K562 (cell line): ENCODE data around the gene JAKMIP1. TPM values are rescaled to one million over a fixed set of nuclear protein-coding genes. Genes with fewer than 3 reads are reported as not detected.

Source experiments
- ATAC-seq: fragments of 200-7000 bp; cut with Tn5 transposase; 3 replicates; pipeline ENCODE4 v1.9.1; 2020; ENCODE audit warnings: moderate library complexity
- BruUV-seq: library from RNA; stranded (reverse); fragments of 400-500 nt; replicated peaks from 2 replicates; lab custom pipeline; 2021; lab: Mats Ljungman, UMichigan
- CTCF ChIA-PET: fragments of 300-600 bp; formaldehyde crosslinking; extraction: SDS; loops from one replicate; lab custom pipeline; 2021; ENCODE audit warnings: low intra/inter-chr PET ratio; lab: Yijun Ruan, JAX
- POLR2A ChIA-PET: fragments of 300-600, 350-650 bp; sonication (Branson Sonifier 250); formaldehyde crosslinking; extraction: SDS; loops from one replicate; lab custom pipeline; 2021; ENCODE audit warnings: antibody characterized with exemption, inconsistent platforms; lab: Yijun Ruan, JAX
- DNase-seq, 4 experiments: peaks; one replicate each; pipeline versions ENCODE4 v3.0.0 to v3.0.0-alpha.2; 2011 to 2018; ENCODE audit warnings: low spot score in 3 of 4, mixed read lengths in 3 of 4; ENCODE audit errors: extremely low read depth in 1 of 4
- FAIRE-seq: peaks from 2 replicates; lab custom pipeline; 2011; peaks lifted over from hg19 to GRCh38; lab: Jason Lieb, UNC
- H2AFZ ChIP-seq: 2 replicates; pipeline ENCODE4 v1.6.0; 2011; ENCODE audit warnings: low read depth, low read length, control low read depth, inconsistent platforms
- H3K27ac ChIP-seq: fragments of 200-600 bp; 3 replicates; pipeline ENCODE4 v1.8.0; 2011; ENCODE audit warnings: low read depth, mild to moderate bottlenecking, control low read depth, inconsistent platforms, low read length, moderate library complexity, mixed read lengths; ENCODE audit errors: extremely low read depth
- H3K27me3 ChIP-seq, 2 experiments: fragments of 300-600 bp in 1 of 2; 2 replicates in 1 of 2; 3 replicates in 1 of 2; pipeline versions ENCODE4 v1.6.0 to v1.8.0; 2011; ENCODE audit warnings: inconsistent platforms in 2 of 2, low read length in 2 of 2, mild to moderate bottlenecking in 1 of 2, mixed read lengths in 1 of 2, moderate library complexity in 1 of 2; ENCODE audit not compliant: control insufficient read depth in 2 of 2, insufficient read depth in 2 of 2
- H3K36me3 ChIP-seq: fragments of 300-600 bp; 3 replicates; pipeline ENCODE4 v1.8.0; 2011; ENCODE audit warnings: mild to moderate bottlenecking, low read length, inconsistent platforms; ENCODE audit not compliant: control insufficient read depth, insufficient read depth
- H3K4me1 ChIP-seq, 2 experiments: fragments of 200-600 bp in 1 of 2; replicated peaks in 1 of 2; 2 replicates in 1 of 2; 3 replicates in 1 of 2; pipeline versions ENCODE4 v1.5.1 to v1.8.0; 2011; ENCODE audit warnings: inconsistent platforms in 2 of 2, low read length in 2 of 2, mild to moderate bottlenecking in 1 of 2, mixed read lengths in 1 of 2, moderate library complexity in 1 of 2; ENCODE audit not compliant: control insufficient read depth in 2 of 2, insufficient read depth in 2 of 2
- H3K4me2 ChIP-seq: 2 replicates; pipeline ENCODE4 v1.6.1; 2011; ENCODE audit warnings: low read length, control low read depth, inconsistent platforms, mixed read lengths; ENCODE audit not compliant: insufficient read depth
- H3K4me3 ChIP-seq: fragments of 200-600 bp; sonication (generic), shearing (Covaris generic); 2 replicates; pipeline ENCODE4 v1.5.1; 2016; ENCODE audit warnings: control low read depth, inconsistent platforms
- H3K79me2 ChIP-seq: fragments of 200-600 bp; 3 replicates; pipeline ENCODE4 v1.8.0; 2011; ENCODE audit warnings: low read length, inconsistent platforms; ENCODE audit not compliant: control insufficient read depth, insufficient read depth
- H3K9ac ChIP-seq, 2 experiments: 2 replicates each; pipeline versions ENCODE4 v1.6.0 to v1.6.1; 2011; ENCODE audit warnings: low read depth in 2 of 2, low read length in 2 of 2, control low read depth in 1 of 2, inconsistent platforms in 1 of 2, mild to moderate bottlenecking in 1 of 2, mixed read lengths in 1 of 2; ENCODE audit not compliant: insufficient read depth in 1 of 2
- H3K9me1 ChIP-seq: one replicate; pipeline ENCODE4 v1.6.0; 2011; ENCODE audit warnings: inconsistent platforms, mild to moderate bottlenecking, low read length, moderate library complexity; ENCODE audit not compliant: control insufficient read depth, insufficient read depth
- H3K9me3 ChIP-seq: replicated peaks from 2 replicates; pipeline ENCODE4 v1.5.1; 2011; ENCODE audit warnings: low read depth, low read length, inconsistent platforms; ENCODE audit not compliant: control insufficient read depth, insufficient read depth
- H4K20me1 ChIP-seq: replicated peaks from 2 replicates; pipeline ENCODE4 v1.6.1; 2011; ENCODE audit warnings: low read length, inconsistent platforms, mixed read lengths; ENCODE audit not compliant: control insufficient read depth, insufficient read depth
- PPARD ChIP-seq: fragments of 250-450 bp; sonication (Bioruptor Pico); IDR thresholded peaks from 2 replicates; pipeline ENCODE4 v1.8.0; 2022; ENCODE audit warnings: inconsistent platforms, mild to moderate bottlenecking, moderate library complexity
- RAD21 ChIP-seq, 2 experiments: fragments of 250-450 bp in 1 of 2; fragments of 450-650 bp in 1 of 2; sonication (Bioruptor Pico) in 1 of 2; formaldehyde crosslinking in 1 of 2; IDR thresholded peaks in 1 of 2; conservative IDR thresholded peaks in 1 of 2; 2 replicates each; pipeline versions ENCODE4 v1.4.0 to v1.8.0; 2020 to 2022; ENCODE audit warnings: mild to moderate bottlenecking in 2 of 2, moderate library complexity in 1 of 2
- WGBS: fragments of 100-300 bp; shearing (Covaris generic); methylation state at CpG from one replicate; pipeline ENCODE4 v1.1.6; 2016; ENCODE audit warnings: low coverage, mixed read lengths; ENCODE audit not compliant: insufficient coverage; ENCODE audit errors: missing lambda C conversion rate; 5-methylcytosine and 5-hydroxymethylcytosine counted together
- in situ Hi-C: fragments of 300-500 bp; cut with MboI; formaldehyde crosslinking; loops from 4 replicates; pipeline ENCODE4 v1.15.0; 2018; ENCODE audit warnings: inconsistent platforms, mixed read lengths
- intact Hi-C: fragments of 100-400 bp; cut with micrococcal nuclease; formaldehyde crosslinking; loops from 2 replicates; pipeline ENCODE4 v1.14.2; 2022
- polyA plus RNA-seq, 8 experiments: library from polyadenylated mRNA; depleted of rRNA in 4 of 8; stranded (reverse) in 5 of 8; unstranded in 3 of 8; fragments of >200 nt; fragmentation: Nextera tagmentation in 2 of 8; fragmentation: Illumina TruSeq in 1 of 8; extraction: Ambion mirVana in 2 of 8; extraction: Trizol in 1 of 8; gene quantifications; 2 replicates each; pipeline versions ENCODE4 v1.2.1 to v1.2.3, GENCODE V29; 2011 to 2014; ENCODE audit warnings: inconsistent platforms in 1 of 8, missing spikeins in 1 of 8
- total RNA-seq, 7 experiments: library from RNA; depleted of rRNA in 6 of 7; stranded (reverse); fragments of >200 nt in 6 of 7; fragmentation: Illumina TruSeq in 2 of 7; extraction: Trizol in 2 of 7; gene quantifications; 2 replicates each; pipeline versions ENCODE4 v1.2.1 to v1.2.3, GENCODE V29; 2011 to 2021; ENCODE audit warnings: low replicate concordance in 1 of 7
- TF ChIP-seq, protein P1 (sequence below): sonication (generic); formaldehyde crosslinking; IDR thresholded peaks from 2 replicates; pipeline ENCODE4 v1.8.1; 2023; ENCODE audit warnings: mild to moderate bottlenecking, missing genetic modification reagents
- TF ChIP-seq, protein P2 (sequence below), 3 experiments: IDR thresholded peaks in 2 of 3; conservative IDR thresholded peaks in 1 of 3; 2 replicates each; pipeline ENCODE4 v1.5.1; 2011 to 2012; ENCODE audit warnings: low read length in 3 of 3, mild to moderate bottlenecking in 3 of 3, control low read depth in 2 of 3, improper control_type of control experiment in 1 of 3, inconsistent platforms in 1 of 3, low read depth in 1 of 3, mixed read lengths in 1 of 3, moderate library complexity in 1 of 3; ENCODE audit not compliant: insufficient read depth in 2 of 3

The JAKMIP1 gene
- total and polyA plus RNA-seq, 9 of the 15 experiments (the other 6 are each of a cell fraction or from before 2014, with no cell fraction given): not detected

DNA sequence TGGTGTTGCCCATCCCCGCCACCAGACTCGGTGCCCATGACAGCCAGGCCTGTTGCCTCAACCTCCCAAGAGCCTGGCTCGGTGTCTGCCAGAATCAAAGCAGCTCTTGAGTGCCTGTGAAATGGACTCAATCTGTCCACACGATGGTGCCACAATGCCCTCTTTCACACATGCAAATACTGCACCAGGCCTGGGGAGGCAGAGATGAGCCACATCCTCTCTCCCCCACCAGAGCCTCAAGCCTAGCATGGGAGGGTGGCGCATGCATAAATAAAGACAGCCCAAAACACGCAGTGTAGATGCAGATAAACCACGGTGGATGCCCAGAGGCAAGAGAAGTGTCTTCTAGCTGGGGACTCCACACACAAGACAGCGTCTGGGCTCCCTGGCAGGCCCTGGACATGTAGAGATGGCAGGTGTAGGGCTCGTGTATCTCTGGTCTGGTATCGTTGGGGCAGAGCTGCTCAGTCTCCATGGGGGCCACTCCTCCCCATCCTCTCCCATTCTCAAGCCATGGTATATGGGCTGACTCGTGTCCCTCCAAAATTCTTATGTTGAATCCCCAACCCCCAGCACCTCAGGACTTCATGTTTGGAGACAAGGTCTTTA, 65.6 kb downstream of the JAKMIP1 start:
- no peaks in the 10 kb centered on the region for H3K79me2 ChIP-seq
- no peak overlapping the region for H2AFZ ChIP-seq
- intact Hi-C loops: no loop called here
- BruUV-seq: no TSS peak
- H4K20me1 ChIP-seq: no peaks in the 10 kb centered on the region
- ATAC-seq (peak; percentile 89), FAIRE-seq (peak; percentile 46), DNase-seq (peak; percentile 18 to 29 (median 22))
- H3K4me1 ChIP-seq: no peaks in the 10 kb centered on the region
- in situ Hi-C loops: no loop called here
- ChIA-PET POLR2A (no interaction called here), CTCF (no interaction called here)
- no peaks in the 10 kb centered on the region for H3K36me3 ChIP-seq
- H3K4me2 ChIP-seq: no peak overlapping the region
- H3K27ac ChIP-seq: no peak overlapping the region
- peak in 1 of 2 experiments; percentile 16; a peak in 2 of 4 replicates for TF ChIP-seq RAD21 (CRISPR knock-in tag; conservative IDR thresholded peaks at IDR 0.05 in 1 of 2, IDR thresholded peaks at IDR 0.05 in 1 of 2)
- TF ChIP-seq, protein P1, sequence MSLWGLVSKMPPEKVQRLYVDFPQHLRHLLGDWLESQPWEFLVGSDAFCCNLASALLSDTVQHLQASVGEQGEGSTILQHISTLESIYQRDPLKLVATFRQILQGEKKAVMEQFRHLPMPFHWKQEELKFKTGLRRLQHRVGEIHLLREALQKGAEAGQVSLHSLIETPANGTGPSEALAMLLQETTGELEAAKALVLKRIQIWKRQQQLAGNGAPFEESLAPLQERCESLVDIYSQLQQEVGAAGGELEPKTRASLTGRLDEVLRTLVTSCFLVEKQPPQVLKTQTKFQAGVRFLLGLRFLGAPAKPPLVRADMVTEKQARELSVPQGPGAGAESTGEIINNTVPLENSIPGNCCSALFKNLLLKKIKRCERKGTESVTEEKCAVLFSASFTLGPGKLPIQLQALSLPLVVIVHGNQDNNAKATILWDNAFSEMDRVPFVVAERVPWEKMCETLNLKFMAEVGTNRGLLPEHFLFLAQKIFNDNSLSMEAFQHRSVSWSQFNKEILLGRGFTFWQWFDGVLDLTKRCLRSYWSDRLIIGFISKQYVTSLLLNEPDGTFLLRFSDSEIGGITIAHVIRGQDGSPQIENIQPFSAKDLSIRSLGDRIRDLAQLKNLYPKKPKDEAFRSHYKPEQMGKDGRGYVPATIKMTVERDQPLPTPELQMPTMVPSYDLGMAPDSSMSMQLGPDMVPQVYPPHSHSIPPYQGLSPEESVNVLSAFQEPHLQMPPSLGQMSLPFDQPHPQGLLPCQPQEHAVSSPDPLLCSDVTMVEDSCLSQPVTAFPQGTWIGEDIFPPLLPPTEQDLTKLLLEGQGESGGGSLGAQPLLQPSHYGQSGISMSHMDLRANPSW (CRISPR knock-in tag): no peak
- no peak for TF ChIP-seq PPARD
- TF ChIP-seq, protein P2, sequence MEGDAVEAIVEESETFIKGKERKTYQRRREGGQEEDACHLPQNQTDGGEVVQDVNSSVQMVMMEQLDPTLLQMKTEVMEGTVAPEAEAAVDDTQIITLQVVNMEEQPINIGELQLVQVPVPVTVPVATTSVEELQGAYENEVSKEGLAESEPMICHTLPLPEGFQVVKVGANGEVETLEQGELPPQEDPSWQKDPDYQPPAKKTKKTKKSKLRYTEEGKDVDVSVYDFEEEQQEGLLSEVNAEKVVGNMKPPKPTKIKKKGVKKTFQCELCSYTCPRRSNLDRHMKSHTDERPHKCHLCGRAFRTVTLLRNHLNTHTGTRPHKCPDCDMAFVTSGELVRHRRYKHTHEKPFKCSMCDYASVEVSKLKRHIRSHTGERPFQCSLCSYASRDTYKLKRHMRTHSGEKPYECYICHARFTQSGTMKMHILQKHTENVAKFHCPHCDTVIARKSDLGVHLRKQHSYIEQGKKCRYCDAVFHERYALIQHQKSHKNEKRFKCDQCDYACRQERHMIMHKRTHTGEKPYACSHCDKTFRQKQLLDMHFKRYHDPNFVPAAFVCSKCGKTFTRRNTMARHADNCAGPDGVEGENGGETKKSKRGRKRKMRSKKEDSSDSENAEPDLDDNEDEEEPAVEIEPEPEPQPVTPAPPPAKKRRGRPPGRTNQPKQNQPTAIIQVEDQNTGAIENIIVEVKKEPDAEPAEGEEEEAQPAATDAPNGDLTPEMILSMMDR (IDR thresholded peaks at IDR 0.05 in 2 of 3, conservative IDR thresholded peaks at IDR 0.05 in 1 of 3; ENCODE audit: insufficient read depth in 2 of 3, low read depth in 1 of 3, low read length in 3 of 3): peak; percentile 50 to 98 (median 74); a peak in 5 of 6 replicates
- H3K27me3 ChIP-seq: no peaks in the 10 kb centered on the region; a peak in 1 of 5 replicates
- H3K9me1 ChIP-seq: no peaks in the 10 kb centered on the region
- under 1% methylated on average over 9 of the region's 11 CpGs for WGBS
- no peaks in the 10 kb centered on the region for H3K9me3 ChIP-seq
- no peak overlapping the region for H3K4me3 ChIP-seq
- no peak overlapping the region for H3K9ac ChIP-seq
